HCT116 (cell line): ENCODE data around the gene ESX1. TPM values are rescaled to one million over a fixed set of nuclear protein-coding genes. Genes with fewer than 3 reads are reported as not detected.

Experiments used
- ATAC-seq: fragments of 200-7000 bp; cut with Tn5 transposase; 2 replicates; pipeline ENCODE4 v1.9.1; 2020; ENCODE audit warnings: mild to moderate bottlenecking, moderate library complexity
- BruUV-seq: library from RNA; stranded (reverse); fragments of 400-500 nt; replicated peaks from 2 replicates; lab custom pipeline; 2021; lab: Mats Ljungman, UMichigan
- CTCF ChIA-PET: fragments of 300-600 bp; sonication (Branson Sonifier 250); formaldehyde crosslinking; loops from one replicate; lab custom pipeline; 2021; ENCODE audit warnings: antibody characterized with exemption; lab: Charles Lee
- POLR2A ChIA-PET: fragments of 300-600, 350-600 bp; sonication (Branson Sonifier 250); formaldehyde crosslinking; loops from one replicate; lab custom pipeline; 2021; ENCODE audit warnings: antibody characterized with exemption; lab: Charles Lee
- RAD21 ChIA-PET, 2 experiments: fragments of 300-600 bp; sonication (Branson Sonifier 250); formaldehyde crosslinking; loops; one replicate each; lab custom pipeline; 2023; ENCODE audit warnings: low total read pairs in 2 of 2; ENCODE audit not compliant: uncharacterized antibody in 2 of 2, unreplicated experiment in 2 of 2, low non-redundant PET in 1 of 2; lab: Charles Lee
- DNase-seq: peaks from one replicate; pipeline ENCODE4 v3.0.0-alpha.2; 2010; ENCODE audit warnings: low read depth, low spot score
- H2AFZ ChIP-seq: fragments of 200-600 bp; shearing (Covaris generic), sonication (generic); 2 replicates; pipeline ENCODE4 v1.6.1; 2017; ENCODE audit warnings: low read depth, mixed run types, mixed read lengths, antibody characterized with exemption, low read length; ENCODE audit not compliant: poor library complexity, severe bottlenecking
- H3K27ac ChIP-seq: 2 replicates; pipeline ENCODE4 v1.5.1; 2012; ENCODE audit warnings: low read depth, low read length
- H3K27me3 ChIP-seq: fragments of 200-600 bp; sonication (generic); 2 replicates; pipeline ENCODE4 v1.6.1; 2016; ENCODE audit warnings: mixed run types, low read length, mixed read lengths; ENCODE audit not compliant: insufficient read depth
- H3K36me3 ChIP-seq, 2 experiments: fragments of 200-500 bp in 1 of 2; fragments of 200-600 bp in 1 of 2; sonication (Bioruptor generic) in 1 of 2; sonication (generic) in 1 of 2; 2 replicates each; pipeline versions ENCODE4 v1.5.1 to v1.6.1; 2014 to 2016; ENCODE audit warnings: low read length in 2 of 2, inconsistent platforms in 1 of 2, mixed read lengths in 1 of 2, mixed run types in 1 of 2; ENCODE audit not compliant: insufficient read depth in 2 of 2, control insufficient read depth in 1 of 2
- H3K4me1 ChIP-seq, 2 experiments: fragments of 200-600 bp in 1 of 2; sonication (generic) in 1 of 2; 2 replicates each; pipeline versions ENCODE4 v1.5.1 to v1.6.1; 2012 to 2017; ENCODE audit warnings: low read length in 2 of 2, inconsistent platforms in 1 of 2, mild to moderate bottlenecking in 1 of 2, mixed read lengths in 1 of 2, mixed run types in 1 of 2, moderate library complexity in 1 of 2; ENCODE audit not compliant: insufficient read depth in 2 of 2, control insufficient read depth in 1 of 2
- H3K4me2 ChIP-seq: fragments of 200-600 bp; sonication (generic); 2 replicates; pipeline ENCODE4 v1.6.1; 2017; ENCODE audit warnings: mixed run types, low read length, mixed read lengths
- H3K4me3 ChIP-seq, 2 experiments: fragments of 200-600 bp in 1 of 2; sonication (generic) in 1 of 2; replicated peaks in 1 of 2; 2 replicates each; pipeline ENCODE4 v1.5.1; 2011 to 2016; ENCODE audit warnings: low read length in 2 of 2, control low read depth in 1 of 2, low read depth in 1 of 2, mild to moderate bottlenecking in 1 of 2, mixed read lengths in 1 of 2, mixed run types in 1 of 2
- H3K79me2 ChIP-seq: fragments of 200-600 bp; sonication (generic); 2 replicates; pipeline ENCODE4 v1.6.1; 2017; ENCODE audit warnings: mild to moderate bottlenecking, mixed run types, low read length, moderate library complexity, mixed read lengths; ENCODE audit not compliant: insufficient read depth
- H3K9ac ChIP-seq: fragments of 200-600 bp; sonication (generic); 2 replicates; pipeline ENCODE4 v1.6.1; 2016; ENCODE audit warnings: low read length, mixed read lengths
- H3K9me2 ChIP-seq: fragments of 200-600 bp; sonication (generic), shearing (Covaris generic); 2 replicates; pipeline ENCODE4 v1.6.1; 2017; ENCODE audit warnings: mixed run types, mild to moderate bottlenecking, moderate library complexity; ENCODE audit not compliant: insufficient read depth
- H3K9me3 ChIP-seq, 2 experiments: fragments of 200-500 bp in 1 of 2; fragments of 200-600 bp in 1 of 2; sonication (Bioruptor generic) in 1 of 2; sonication (generic) in 1 of 2; 2 replicates each; pipeline ENCODE4 v1.6.1; 2014 to 2017; ENCODE audit warnings: low read length in 2 of 2, mixed read lengths in 2 of 2, inconsistent platforms in 1 of 2, low read depth in 1 of 2, mild to moderate bottlenecking in 1 of 2, mixed run types in 1 of 2, moderate library complexity in 1 of 2; ENCODE audit not compliant: control insufficient read depth in 1 of 2, insufficient read depth in 1 of 2
- H4K20me1 ChIP-seq: fragments of 200-600 bp; sonication (generic), shearing (Covaris generic); 2 replicates; pipeline ENCODE4 v1.6.1; 2017; ENCODE audit warnings: mixed run types, mild to moderate bottlenecking, moderate library complexity; ENCODE audit not compliant: insufficient read depth
- EGR1 ChIP-seq: IDR thresholded peaks from 2 replicates; pipeline ENCODE4 v1.6.1; 2012; ENCODE audit warnings: low read depth
- EZH2phosphoT487 ChIP-seq: fragments of 200-600 bp; IDR thresholded peaks from 2 replicates; pipeline ENCODE4 v1.6.1; 2018; ENCODE audit warnings: antibody characterized with exemption, borderline replicate concordance
- POLR2A ChIP-seq: IDR thresholded peaks from 2 replicates; pipeline ENCODE4 v1.7.0; 2011; ENCODE audit warnings: borderline replicate concordance; ENCODE audit not compliant: insufficient read depth, insufficient read length; ENCODE audit errors: extremely low read depth
- POLR2AphosphoS5 ChIP-seq: IDR thresholded peaks from 2 replicates; pipeline ENCODE4 v1.6.1; 2011; ENCODE audit warnings: mild to moderate bottlenecking, low read depth, low read length, moderate library complexity
- RAD21 ChIP-seq: IDR thresholded peaks from 2 replicates; pipeline ENCODE4 v1.6.1; 2012; ENCODE audit warnings: low read depth, mild to moderate bottlenecking
- SIN3A ChIP-seq: IDR thresholded peaks from 2 replicates; pipeline ENCODE4 v1.6.1; 2012; ENCODE audit warnings: low read depth
- SP1 ChIP-seq: IDR thresholded peaks from 2 replicates; pipeline ENCODE4 v1.6.1; 2012; ENCODE audit warnings: low read depth
- SRF ChIP-seq: IDR thresholded peaks from 2 replicates; pipeline ENCODE4 v1.6.1; 2012; ENCODE audit warnings: low read depth
- YY1 ChIP-seq: IDR thresholded peaks from 2 replicates; pipeline ENCODE4 v1.6.1; 2011; ENCODE audit warnings: low read length, low read depth, moderate library complexity, mild to moderate bottlenecking; ENCODE audit not compliant: insufficient replicate concordance; ENCODE audit errors: extremely low read depth
- ZFX ChIP-seq: fragments of 450-650 bp; IDR thresholded peaks from 2 replicates; pipeline ENCODE4 v1.6.1; 2017
- intact Hi-C: fragments of 100-400 bp; cut with micrococcal nuclease; formaldehyde crosslinking; loops from 2 replicates; pipeline ENCODE4 v1.10.0; 2022
- total RNA-seq: library from RNA; stranded (reverse); gene quantifications from one replicate; pipeline ENCODE4 v1.2.1, GENCODE V29; 2021; ENCODE audit not compliant: unreplicated experiment
- TF ChIP-seq, protein P1 (sequence below), 3 experiments: fragments of 200-600 bp in 1 of 3; sonication (generic) in 1 of 3; IDR thresholded peaks in 2 of 3; conservative IDR thresholded peaks in 1 of 3; 2 replicates each; pipeline ENCODE4 v1.5.1; 2012 to 2017; ENCODE audit warnings: low read depth in 2 of 3, low read length in 2 of 3, antibody characterized with exemption in 1 of 3, borderline replicate concordance in 1 of 3, control low read depth in 1 of 3, mild to moderate bottlenecking in 1 of 3, mixed read lengths in 1 of 3, mixed run types in 1 of 3, moderate library complexity in 1 of 3; ENCODE audit not compliant: insufficient read depth in 1 of 3
- TF ChIP-seq, protein P2 (sequence below): IDR thresholded peaks from 2 replicates; pipeline ENCODE4 v1.6.1; 2012; ENCODE audit warnings: low read depth
- TF ChIP-seq, protein P3 (sequence below): IDR thresholded peaks from 2 replicates; pipeline ENCODE4 v1.6.1; 2011; ENCODE audit warnings: mild to moderate bottlenecking, low read length, moderate library complexity; ENCODE audit not compliant: insufficient replicate concordance; ENCODE audit errors: extremely low read depth

The ESX1 gene
- total RNA-seq, 1 experiment from 2014 or later = not detected

DNA sequence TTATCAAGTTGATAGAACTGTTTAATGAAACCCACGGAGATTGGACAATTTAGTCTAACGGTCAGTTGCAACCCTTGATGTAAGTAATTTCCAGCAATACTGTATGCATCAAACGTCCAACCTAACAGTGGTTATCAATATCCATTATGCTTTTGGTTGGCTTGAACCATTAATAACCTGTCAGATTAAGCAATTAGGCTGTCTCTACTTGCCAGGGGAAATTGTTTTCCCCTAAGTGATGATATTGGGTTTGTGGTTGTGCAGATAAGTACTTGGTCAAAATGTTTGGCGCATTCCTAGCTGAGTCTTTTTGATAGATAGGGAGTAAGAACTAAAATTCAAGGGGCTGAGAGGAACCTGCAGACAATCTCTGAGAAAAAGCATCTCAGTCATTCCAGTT lies 30.5 kb upstream of the ESX1 start:
- no peaks in the 10 kb centered on the region for H3K36me3 ChIP-seq
- no TSS peak for BruUV-seq
- H2AFZ ChIP-seq = no peak overlapping the region
- no peaks in the 10 kb centered on the region for H3K9me2 ChIP-seq
- ChIA-PET POLR2A (no interaction called here), RAD21 (no interaction called here), CTCF (no interaction called here)
- no peaks in the 10 kb centered on the region for H3K4me1 ChIP-seq
- no peaks in the 10 kb centered on the region for H3K9me3 ChIP-seq
- no peak overlapping the region for H3K27ac ChIP-seq
- DNase-seq (no peak), ATAC-seq (no peak)
- H3K4me3 ChIP-seq = no peak overlapping the region
- no peaks in the 10 kb centered on the region for H3K27me3 ChIP-seq
- intact Hi-C loops = no loop called here
- H3K79me2 ChIP-seq = no peaks in the 10 kb centered on the region
- no peaks in the 10 kb centered on the region for H4K20me1 ChIP-seq
- no peak for TF ChIP-seq SRF
- TF ChIP-seq SP1 = no peak
- no peak for TF ChIP-seq POLR2A
- TF ChIP-seq, protein P1, sequence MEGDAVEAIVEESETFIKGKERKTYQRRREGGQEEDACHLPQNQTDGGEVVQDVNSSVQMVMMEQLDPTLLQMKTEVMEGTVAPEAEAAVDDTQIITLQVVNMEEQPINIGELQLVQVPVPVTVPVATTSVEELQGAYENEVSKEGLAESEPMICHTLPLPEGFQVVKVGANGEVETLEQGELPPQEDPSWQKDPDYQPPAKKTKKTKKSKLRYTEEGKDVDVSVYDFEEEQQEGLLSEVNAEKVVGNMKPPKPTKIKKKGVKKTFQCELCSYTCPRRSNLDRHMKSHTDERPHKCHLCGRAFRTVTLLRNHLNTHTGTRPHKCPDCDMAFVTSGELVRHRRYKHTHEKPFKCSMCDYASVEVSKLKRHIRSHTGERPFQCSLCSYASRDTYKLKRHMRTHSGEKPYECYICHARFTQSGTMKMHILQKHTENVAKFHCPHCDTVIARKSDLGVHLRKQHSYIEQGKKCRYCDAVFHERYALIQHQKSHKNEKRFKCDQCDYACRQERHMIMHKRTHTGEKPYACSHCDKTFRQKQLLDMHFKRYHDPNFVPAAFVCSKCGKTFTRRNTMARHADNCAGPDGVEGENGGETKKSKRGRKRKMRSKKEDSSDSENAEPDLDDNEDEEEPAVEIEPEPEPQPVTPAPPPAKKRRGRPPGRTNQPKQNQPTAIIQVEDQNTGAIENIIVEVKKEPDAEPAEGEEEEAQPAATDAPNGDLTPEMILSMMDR (IDR thresholded peaks at IDR 0.05 in 2 of 3, conservative IDR thresholded peaks at IDR 0.05 in 1 of 3; ENCODE audit: borderline replicate concordance in 1 of 3, insufficient read depth in 1 of 3, low read depth in 2 of 3, low read length in 2 of 3) = no peak
- TF ChIP-seq EGR1 = no peak
- H3K4me2 ChIP-seq = no peak overlapping the region
- no peak overlapping the region for H3K9ac ChIP-seq

DNA sequence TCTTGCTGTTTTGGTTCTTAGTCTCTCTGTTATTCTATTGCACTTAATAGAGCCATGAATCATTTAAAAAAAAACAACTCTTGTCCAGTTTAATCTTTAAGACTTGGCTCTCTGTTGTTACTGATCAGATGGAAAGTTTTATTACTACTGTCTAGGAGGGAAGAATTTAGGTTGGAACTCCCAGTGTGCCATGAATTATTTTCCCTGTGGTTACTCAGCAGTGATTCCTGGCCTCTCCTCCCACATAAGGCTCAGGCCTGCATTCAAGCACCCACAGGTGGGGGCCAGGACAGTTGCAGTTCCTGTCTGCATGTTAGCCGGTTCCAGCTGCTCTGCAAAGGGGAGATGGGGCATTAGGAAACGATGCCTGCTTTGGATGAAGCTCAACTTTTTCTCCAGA lies 29.8 kb upstream of the ESX1 start:
- Histone ChIP-seq H3K27ac (no peak overlapping the region), H3K4me1 (no peaks in the 10 kb centered on the region), H3K9ac (no peak overlapping the region), H3K36me3 (no peaks in the 10 kb centered on the region), H4K20me1 (no peaks in the 10 kb centered on the region), H3K9me3 (no peaks in the 10 kb centered on the region), H2AFZ (no peak overlapping the region), H3K9me2 (no peaks in the 10 kb centered on the region), H3K27me3 (no peaks in the 10 kb centered on the region), H3K4me2 (no peak overlapping the region), H3K4me3 (no peak overlapping the region), H3K79me2 (no peaks in the 10 kb centered on the region)
- DNase-seq (no peak), ATAC-seq (no peak)
- intact Hi-C loops = no loop called here
- ChIA-PET RAD21 (no interaction called here), POLR2A (no interaction called here), CTCF (no interaction called here)
- BruUV-seq = no TSS peak
- TF ChIP-seq POLR2A (no peak), SIN3A (no peak), SP1 (no peak), ZFX (no peak), EGR1 (no peak), POLR2AphosphoS5 (no peak), RAD21 (no peak), EZH2phosphoT487 (no peak), YY1 (no peak)
- TF ChIP-seq, protein P2, sequence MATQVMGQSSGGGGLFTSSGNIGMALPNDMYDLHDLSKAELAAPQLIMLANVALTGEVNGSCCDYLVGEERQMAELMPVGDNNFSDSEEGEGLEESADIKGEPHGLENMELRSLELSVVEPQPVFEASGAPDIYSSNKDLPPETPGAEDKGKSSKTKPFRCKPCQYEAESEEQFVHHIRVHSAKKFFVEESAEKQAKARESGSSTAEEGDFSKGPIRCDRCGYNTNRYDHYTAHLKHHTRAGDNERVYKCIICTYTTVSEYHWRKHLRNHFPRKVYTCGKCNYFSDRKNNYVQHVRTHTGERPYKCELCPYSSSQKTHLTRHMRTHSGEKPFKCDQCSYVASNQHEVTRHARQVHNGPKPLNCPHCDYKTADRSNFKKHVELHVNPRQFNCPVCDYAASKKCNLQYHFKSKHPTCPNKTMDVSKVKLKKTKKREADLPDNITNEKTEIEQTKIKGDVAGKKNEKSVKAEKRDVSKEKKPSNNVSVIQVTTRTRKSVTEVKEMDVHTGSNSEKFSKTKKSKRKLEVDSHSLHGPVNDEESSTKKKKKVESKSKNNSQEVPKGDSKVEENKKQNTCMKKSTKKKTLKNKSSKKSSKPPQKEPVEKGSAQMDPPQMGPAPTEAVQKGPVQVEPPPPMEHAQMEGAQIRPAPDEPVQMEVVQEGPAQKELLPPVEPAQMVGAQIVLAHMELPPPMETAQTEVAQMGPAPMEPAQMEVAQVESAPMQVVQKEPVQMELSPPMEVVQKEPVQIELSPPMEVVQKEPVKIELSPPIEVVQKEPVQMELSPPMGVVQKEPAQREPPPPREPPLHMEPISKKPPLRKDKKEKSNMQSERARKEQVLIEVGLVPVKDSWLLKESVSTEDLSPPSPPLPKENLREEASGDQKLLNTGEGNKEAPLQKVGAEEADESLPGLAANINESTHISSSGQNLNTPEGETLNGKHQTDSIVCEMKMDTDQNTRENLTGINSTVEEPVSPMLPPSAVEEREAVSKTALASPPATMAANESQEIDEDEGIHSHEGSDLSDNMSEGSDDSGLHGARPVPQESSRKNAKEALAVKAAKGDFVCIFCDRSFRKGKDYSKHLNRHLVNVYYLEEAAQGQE = no peak
- TF ChIP-seq, protein P3, sequence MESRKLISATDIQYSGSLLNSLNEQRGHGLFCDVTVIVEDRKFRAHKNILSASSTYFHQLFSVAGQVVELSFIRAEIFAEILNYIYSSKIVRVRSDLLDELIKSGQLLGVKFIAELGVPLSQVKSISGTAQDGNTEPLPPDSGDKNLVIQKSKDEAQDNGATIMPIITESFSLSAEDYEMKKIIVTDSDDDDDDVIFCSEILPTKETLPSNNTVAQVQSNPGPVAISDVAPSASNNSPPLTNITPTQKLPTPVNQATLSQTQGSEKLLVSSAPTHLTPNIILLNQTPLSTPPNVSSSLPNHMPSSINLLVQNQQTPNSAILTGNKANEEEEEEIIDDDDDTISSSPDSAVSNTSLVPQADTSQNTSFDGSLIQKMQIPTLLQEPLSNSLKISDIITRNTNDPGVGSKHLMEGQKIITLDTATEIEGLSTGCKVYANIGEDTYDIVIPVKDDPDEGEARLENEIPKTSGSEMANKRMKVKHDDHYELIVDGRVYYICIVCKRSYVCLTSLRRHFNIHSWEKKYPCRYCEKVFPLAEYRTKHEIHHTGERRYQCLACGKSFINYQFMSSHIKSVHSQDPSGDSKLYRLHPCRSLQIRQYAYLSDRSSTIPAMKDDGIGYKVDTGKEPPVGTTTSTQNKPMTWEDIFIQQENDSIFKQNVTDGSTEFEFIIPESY = no peak
